Ramos (cell line): ENCODE measurements around the gene ZSWIM5.

Experiments
- in situ Hi-C: fragments of 300-500 bp; cut with MboI; formaldehyde crosslinking; loops from one replicate; pipeline ENCODE4 v1.14.3; 2022; ENCODE audit warnings: low sequenced_read_pairs; ENCODE audit not compliant: unreplicated experiment

Gene ZSWIM5

GRCh38 chr1:45038240-45038639 is 168.2 kb downstream of the ZSWIM5 start:
- in situ Hi-C loops: no loop called here

- in situ Hi-C loops: no loop called here
Measured at GRCh38 chr1:45037456-45037855, 168.9 kb downstream of the ZSWIM5 start.

DNA sequence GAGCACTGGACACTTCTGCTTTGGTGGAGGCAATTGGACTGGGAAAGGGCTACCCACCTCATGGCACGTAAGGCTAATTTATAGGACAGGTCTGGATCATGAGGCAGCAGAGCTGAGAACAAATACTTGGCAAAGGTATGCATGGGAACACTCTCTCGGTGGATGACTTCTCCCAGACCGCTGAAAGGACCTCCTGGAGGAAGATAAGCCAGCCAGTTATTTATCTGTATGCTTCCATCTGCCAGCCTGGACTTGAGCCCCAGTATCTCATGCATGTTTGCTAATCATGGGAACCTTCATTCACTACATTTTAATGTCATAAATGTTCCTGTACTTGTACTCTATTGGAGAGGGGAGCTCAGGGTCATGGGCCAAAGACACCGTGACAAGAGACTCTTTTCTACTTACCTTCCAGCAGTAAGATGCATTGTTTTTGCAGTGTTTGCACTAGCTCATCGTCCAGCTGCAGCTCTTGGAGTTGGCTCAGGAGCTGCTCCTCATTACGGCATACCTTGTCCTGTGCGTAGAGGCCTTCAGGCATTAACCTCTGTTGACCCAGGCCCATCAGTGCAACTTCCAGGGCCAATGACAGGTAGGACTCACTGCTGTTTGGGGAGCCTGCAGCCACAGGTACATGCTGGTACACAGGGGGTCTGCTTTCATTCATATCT is 170.6 kb downstream of the ZSWIM5 start:
- in situ Hi-C loops: no loop called here

- in situ Hi-C loops: no loop called here
Measured at GRCh38 chr1:45033356-45033755, 173.0 kb downstream of the ZSWIM5 start.

- in situ Hi-C loops: no loop called here
Measured at GRCh38 chr1:45032837-45033236, 173.6 kb downstream of the ZSWIM5 start.

- in situ Hi-C loops: no loop called here
Measured at GRCh38 chr1:45026446-45026845, 180.0 kb downstream of the ZSWIM5 start.

- in situ Hi-C loops: loop anchor here (25.0 kb wide), 1 partner anchor 1189 kb away; the partner anchor contains the start of gene LURAP1
Measured at GRCh38 chr1:45023663-45024062, 182.7 kb downstream of the ZSWIM5 start.

GRCh38 chr1:45018599-45019230 is 187.7 kb downstream of the ZSWIM5 start:
- in situ Hi-C loops: loop anchor here (10.0 to 25.0 kb wide), 2 partner anchors 546 to 1194 kb away; partner anchors contain the start of gene LURAP1

- in situ Hi-C loops: loop anchor here (10.0 to 25.0 kb wide), 2 partner anchors 548 to 1196 kb away; partner anchors contain the start of gene LURAP1
Measured at GRCh38 chr1:45016767-45017166, 189.6 kb downstream of the ZSWIM5 start.

GRCh38 chr1:45016090-45016697 is 190.2 kb downstream of the ZSWIM5 start:
- in situ Hi-C loops: loop anchor here (10.0 to 25.0 kb wide), 2 partner anchors 549 to 1196 kb away; partner anchors contain the start of gene LURAP1

GRCh38 chr1:45015683-45016082 is 190.7 kb downstream of the ZSWIM5 start:
- in situ Hi-C loops: loop anchor here (10.0 to 25.0 kb wide), 2 partner anchors 549 to 1197 kb away; partner anchors contain the start of gene LURAP1

GRCh38 chr1:45014321-45015028 is 191.9 kb downstream of the ZSWIM5 start:
- in situ Hi-C loops: loop anchor here (5.0 to 25.0 kb wide), 5 partner anchors 288 to 1198 kb away; partner anchors contain the start of genes LURAP1 and TESK2

DNA sequence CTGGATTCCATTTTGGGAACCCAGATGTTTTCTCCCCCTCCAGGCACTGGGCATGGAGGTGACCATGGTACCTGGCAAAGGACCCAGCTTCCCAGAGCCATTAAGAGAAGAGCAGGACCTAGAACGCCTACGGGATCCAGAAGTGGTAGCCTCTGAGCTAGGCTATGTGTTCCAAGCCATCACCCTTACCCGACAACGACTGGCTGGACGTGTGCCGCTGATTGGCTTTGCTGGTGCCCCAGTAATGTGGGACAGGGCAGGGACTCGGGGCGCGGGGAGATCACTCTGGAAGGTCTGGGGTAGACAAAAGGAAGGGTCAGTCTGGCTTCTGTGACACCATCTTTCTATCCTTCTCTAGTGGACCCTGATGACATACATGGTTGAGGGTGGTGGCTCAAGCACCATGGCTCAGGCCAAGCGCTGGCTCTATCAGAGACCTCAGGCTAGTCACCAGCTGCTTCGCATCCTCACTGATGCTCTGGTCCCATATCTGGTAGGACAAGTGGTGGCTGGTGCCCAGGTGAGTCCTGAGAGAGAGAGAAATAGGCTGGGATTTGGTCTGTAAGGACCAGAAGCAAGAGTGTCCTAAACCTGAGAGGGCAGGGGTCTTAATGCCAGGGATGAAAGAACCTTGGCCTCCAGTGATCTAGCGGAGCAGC is 192.7 kb downstream of the ZSWIM5 start:
- in situ Hi-C loops: loop anchor here (5.0 to 25.0 kb wide), 5 partner anchors 289 to 1199 kb away; partner anchors contain the start of genes LURAP1 and TESK2

DNA sequence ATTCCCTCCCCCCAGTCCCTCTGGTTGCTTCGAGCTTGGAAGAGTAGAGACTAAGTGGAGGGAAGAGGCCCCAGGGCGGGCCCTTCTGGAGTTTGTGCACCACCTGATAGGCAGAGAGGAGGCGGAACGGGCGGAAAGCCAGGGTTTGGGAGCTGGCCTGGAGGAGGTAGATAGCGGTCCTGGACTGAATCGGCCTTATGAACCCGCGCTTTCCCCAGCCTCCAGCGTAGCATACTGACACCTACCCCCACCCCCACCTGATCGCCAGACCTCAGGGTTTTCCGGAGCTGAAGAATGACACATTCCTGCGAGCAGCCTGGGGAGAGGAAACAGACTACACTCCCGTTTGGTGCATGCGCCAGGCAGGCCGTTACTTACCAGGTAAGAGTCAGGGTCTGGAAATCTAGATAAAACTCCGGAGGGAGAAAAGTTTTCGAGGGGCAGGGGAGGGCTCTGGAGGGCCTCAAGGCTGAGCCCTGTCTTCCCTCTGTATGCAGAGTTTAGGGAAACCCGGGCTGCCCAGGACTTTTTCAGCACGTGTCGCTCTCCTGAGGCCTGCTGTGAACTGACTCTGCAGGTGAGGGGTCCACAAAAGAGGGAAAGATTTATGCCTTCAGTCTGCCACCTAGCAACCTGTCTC is 193.6 kb downstream of the ZSWIM5 start:
- in situ Hi-C loops: loop anchor here (5.0 to 25.0 kb wide), 5 partner anchors 290 to 1200 kb away; partner anchors contain the start of genes LURAP1 and TESK2

- in situ Hi-C loops: loop anchor here (5.0 to 25.0 kb wide), 5 partner anchors 290 to 1200 kb away; partner anchors contain the start of genes LURAP1 and TESK2
Measured at GRCh38 chr1:45011837-45012638, 194.4 kb downstream of the ZSWIM5 start, which contains the start of gene UROD. UROD (plus strand) TSS chr1:45012254; CDS start chr1:45012266, 12 bp downstream.

DNA sequence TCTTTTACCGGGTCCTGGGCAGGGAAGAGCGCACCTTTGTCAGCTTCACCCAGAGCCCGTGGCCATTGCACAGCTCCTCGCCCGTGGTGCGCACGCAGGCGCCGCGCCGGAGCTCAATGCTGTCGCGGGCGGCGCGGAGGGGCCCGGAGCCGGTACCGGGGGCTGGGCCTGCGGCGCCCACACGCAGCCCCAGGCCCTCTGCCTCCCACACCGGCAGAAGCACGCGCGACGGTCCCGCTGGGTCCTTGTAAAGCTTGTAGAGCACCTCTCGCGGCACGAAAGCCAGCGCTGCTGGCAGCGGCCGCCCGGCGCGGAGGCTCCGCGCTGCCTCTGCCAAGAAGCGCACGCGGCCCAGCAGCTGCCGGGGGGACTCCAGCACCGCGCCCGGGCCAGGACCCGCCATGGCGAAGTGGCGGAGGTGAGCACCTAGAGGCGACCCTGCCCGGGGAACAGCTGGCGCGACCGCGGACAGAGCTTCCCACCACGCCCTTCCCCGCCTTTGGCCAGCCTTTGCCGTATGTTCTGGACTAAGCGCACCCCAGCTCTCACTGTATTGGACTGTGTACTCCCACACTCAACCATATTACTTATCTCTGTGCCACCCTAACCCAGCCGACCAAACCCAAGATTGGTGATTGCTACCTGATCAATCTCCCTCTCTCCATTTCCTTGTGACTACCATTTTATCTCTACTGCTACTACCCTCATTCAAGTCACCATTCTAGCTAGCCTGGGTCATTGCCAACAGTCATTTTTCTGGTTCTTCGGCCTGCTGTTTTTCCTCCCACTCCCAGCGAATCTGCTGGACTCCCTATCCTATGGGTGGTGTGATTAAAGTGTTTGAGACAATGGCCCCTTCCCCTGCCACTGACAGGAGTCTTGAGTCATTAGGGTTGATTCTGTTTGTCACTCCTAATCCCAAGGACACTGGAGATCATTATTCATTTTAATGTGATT is 195.3 kb downstream of the ZSWIM5 start, which contains the start of gene HECTD3:
TSS of gene HECTD3 (minus strand) at position 470 of the 957 bp plus-strand sequence. CDS start at position 403, 67 bp downstream.
- in situ Hi-C loops: loop anchor here (5.0 to 25.0 kb wide), 5 partner anchors 291 to 1201 kb away; partner anchors contain the start of genes LURAP1 and TESK2
